Measurements from ENCODE around the gene ESR1. TPM values are rescaled to one million over a fixed set of nuclear protein-coding genes. Genes with fewer than 3 reads are reported as not detected.

Gene ESR1
- total and polyA plus RNA-seq, 2 donors from 2014 or later = 1.1 to 5.2 TPM

GRCh38 chr6:151911401-151911800, 103.9 kb downstream of the ESR1 start:
- no peak for TF ChIP-seq CTCF (IDR thresholded peaks at IDR 0.05; ENCODE audit: borderline replicate concordance, extremely low read depth, insufficient read depth)
- Histone ChIP-seq H3K9ac (ENCODE audit: low read length in 3 of 3) (no peak overlapping the region), H3K4me3 (ENCODE audit: low read length in 3 of 3) (no peak overlapping the region), H3K36me3 (ENCODE audit: control insufficient read depth in 2 of 3, insufficient read depth in 3 of 3, low read length in 3 of 3) (no peaks in the 10 kb centered on the region), H3K27me3 (ENCODE audit: control insufficient read depth, insufficient read depth, low read length) (no peaks in the 10 kb centered on the region), H3K27ac (ENCODE audit: low read depth in 2 of 2, low read length in 2 of 2) (no peak overlapping the region), H3K9me3 (ENCODE audit: control insufficient read depth in 2 of 3, insufficient read depth in 1 of 3, low read length in 3 of 3) (no peaks in the 10 kb centered on the region), H3K4me1 (ENCODE audit: control insufficient read depth in 2 of 3, insufficient read depth in 2 of 3, low read depth in 1 of 3, low read length in 3 of 3) (no peaks in the 10 kb centered on the region)
- no peak for FAIRE-seq
- intact Hi-C loops (cut with DNase I) = no loop called here
- no peak for DNase-seq

- FAIRE-seq = no peak
- no peak for TF ChIP-seq CTCF (IDR thresholded peaks at IDR 0.05; ENCODE audit: borderline replicate concordance, extremely low read depth, insufficient read depth)
- intact Hi-C loops (cut with DNase I) = no loop called here
These were observed 107.0 kb downstream of the ESR1 start for GRCh38 chr6:151914484-151914883.

GRCh38 chr6:151916075-151916474, 108.6 kb downstream of the ESR1 start:
- FAIRE-seq (no peak), DNase-seq (no peak)
- Histone ChIP-seq H3K4me3 (ENCODE audit: low read length in 3 of 3) (no peak overlapping the region), H3K27me3 (ENCODE audit: control insufficient read depth, insufficient read depth, low read length) (no peaks in the 10 kb centered on the region), H3K9me3 (ENCODE audit: control insufficient read depth in 2 of 3, insufficient read depth in 1 of 3, low read length in 3 of 3) (peaks cover 0 to 2% (median 0%) of the 10 kb centered on the region in 3 donors), H3K9ac (ENCODE audit: low read length in 3 of 3) (no peak overlapping the region), H3K36me3 (ENCODE audit: control insufficient read depth in 2 of 3, insufficient read depth in 3 of 3, low read length in 3 of 3) (no peaks in the 10 kb centered on the region), H3K4me1 (ENCODE audit: control insufficient read depth in 2 of 3, insufficient read depth in 2 of 3, low read depth in 1 of 3, low read length in 3 of 3) (no peaks in the 10 kb centered on the region), H3K27ac (ENCODE audit: low read depth in 2 of 2, low read length in 2 of 2) (no peak overlapping the region)
- intact Hi-C loops (cut with DNase I) = no loop called here
- TF ChIP-seq CTCF (IDR thresholded peaks at IDR 0.05; ENCODE audit: borderline replicate concordance, extremely low read depth, insufficient read depth) = no peak

More at GRCh38 chr6:151914484-151914883, 107.0 kb downstream of the ESR1 start:
- no peaks in the 10 kb centered on the region for H3K4me1 ChIP-seq (ENCODE audit: control insufficient read depth in 2 of 3, insufficient read depth in 2 of 3, low read depth in 1 of 3, low read length in 3 of 3)
- no peak for DNase-seq
- H3K9me3 ChIP-seq (ENCODE audit: control insufficient read depth in 2 of 3, insufficient read depth in 1 of 3, low read length in 3 of 3) = no peaks in the 10 kb centered on the region
- no peak overlapping the region for H3K27ac ChIP-seq (ENCODE audit: low read depth in 2 of 2, low read length in 2 of 2)
- no peaks in the 10 kb centered on the region for H3K27me3 ChIP-seq (ENCODE audit: control insufficient read depth, insufficient read depth, low read length)
- H3K36me3 ChIP-seq (ENCODE audit: control insufficient read depth in 2 of 3, insufficient read depth in 3 of 3, low read length in 3 of 3) = no peaks in the 10 kb centered on the region
- H3K9ac ChIP-seq (ENCODE audit: low read length in 3 of 3) = no peak overlapping the region
- no peak overlapping the region for H3K4me3 ChIP-seq (ENCODE audit: low read length in 3 of 3)

GRCh38 chr6:151916680-151917164, 109.2 kb downstream of the ESR1 start:
- H3K4me3 ChIP-seq (ENCODE audit: low read length in 3 of 3) = no peak overlapping the region
- no peaks in the 10 kb centered on the region for H3K36me3 ChIP-seq (ENCODE audit: control insufficient read depth in 2 of 3, insufficient read depth in 3 of 3, low read length in 3 of 3)
- FAIRE-seq (no peak), DNase-seq (no peak)
- H3K27ac ChIP-seq (ENCODE audit: low read depth in 2 of 2, low read length in 2 of 2) = no peak overlapping the region
- no peaks in the 10 kb centered on the region for H3K27me3 ChIP-seq (ENCODE audit: control insufficient read depth, insufficient read depth, low read length)
- TF ChIP-seq CTCF (IDR thresholded peaks at IDR 0.05; ENCODE audit: borderline replicate concordance, extremely low read depth, insufficient read depth) = no peak
- intact Hi-C loops (cut with DNase I) = no loop called here
- peaks cover 0 to 6% (median 0%) of the 10 kb centered on the region in 3 donors for H3K9me3 ChIP-seq (ENCODE audit: control insufficient read depth in 2 of 3, insufficient read depth in 1 of 3, low read length in 3 of 3)
- H3K9ac ChIP-seq (ENCODE audit: low read length in 3 of 3) = no peak overlapping the region
- no peaks in the 10 kb centered on the region for H3K4me1 ChIP-seq (ENCODE audit: control insufficient read depth in 2 of 3, insufficient read depth in 2 of 3, low read depth in 1 of 3, low read length in 3 of 3)

All from kidney (tissue), 14 donors.